Stimulated activated naive CD8-positive, alpha-beta T cell treated with anti-CD3 and anti-CD28 coated beads, Interleukin-15, Interleukin-2, amounts not matched to agents 100 U/mL and 50 U/mL, for 24 hours (primary cell): ENCODE data around the gene TBC1D8.
A peak's percentile ranks its signal among the peaks of the same experiment; 100 is the strongest.
"Not testable (repeated sequence)": the region's sequence is repeated elsewhere in the genome, so short reads cannot be mapped to it uniquely, and the experiment has no call there.

Experiments used
- ATAC-seq: fragments of 150-1000 bp; cut with Tn5 transposase; one replicate; pipeline ENCODE4 v1.10.0; 2021
- DNase-seq: peaks from one replicate; pipeline ENCODE4 v3.0.0; 2021

The TBC1D8 gene

DNA sequence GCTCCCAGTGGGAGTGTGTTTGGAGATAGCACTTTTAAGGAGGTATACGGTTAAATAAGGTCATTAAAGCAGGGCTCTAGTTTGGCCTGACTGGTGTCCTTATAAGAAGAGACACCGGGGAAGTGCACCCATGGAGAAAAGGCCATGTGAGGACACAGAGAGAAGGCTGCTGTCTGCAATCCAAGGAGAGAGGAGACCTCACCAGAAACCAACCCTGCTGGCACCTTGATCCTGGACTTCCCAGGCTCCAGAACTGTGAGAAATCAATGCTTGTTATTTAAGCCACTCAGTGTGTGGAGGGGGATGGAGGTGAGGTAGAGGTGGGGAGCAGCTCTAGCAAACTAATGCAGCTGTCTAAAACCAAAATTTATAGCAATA is 87.1 kb downstream of the TBC1D8 start:
- ATAC-seq (no peak), DNase-seq (no peak)

GRCh38 chr2:101063352-101064124 is 87.6 kb downstream of the TBC1D8 start:
- DNase-seq (no peak), ATAC-seq (no peak)

DNA sequence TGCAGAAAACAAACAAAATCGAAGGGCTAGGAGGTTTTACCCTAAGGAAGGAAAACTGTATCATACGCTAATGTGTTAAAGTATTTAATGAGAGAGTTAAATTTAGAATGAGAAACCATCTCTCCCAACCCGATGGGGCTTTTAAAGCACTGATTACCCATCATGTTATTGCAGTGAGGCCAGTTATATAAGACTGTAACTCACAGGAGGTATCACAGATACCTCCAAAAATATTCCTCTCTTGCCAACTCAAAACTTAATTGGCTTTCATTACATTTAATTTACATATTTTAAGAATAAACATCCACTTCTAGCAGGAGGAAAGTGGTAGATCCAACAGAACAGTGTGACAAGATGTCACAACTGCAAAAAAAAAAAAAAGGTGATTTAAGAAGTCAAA is 92.8 kb downstream of the TBC1D8 start:
- ATAC-seq (no peak), DNase-seq (no peak)

DNA sequence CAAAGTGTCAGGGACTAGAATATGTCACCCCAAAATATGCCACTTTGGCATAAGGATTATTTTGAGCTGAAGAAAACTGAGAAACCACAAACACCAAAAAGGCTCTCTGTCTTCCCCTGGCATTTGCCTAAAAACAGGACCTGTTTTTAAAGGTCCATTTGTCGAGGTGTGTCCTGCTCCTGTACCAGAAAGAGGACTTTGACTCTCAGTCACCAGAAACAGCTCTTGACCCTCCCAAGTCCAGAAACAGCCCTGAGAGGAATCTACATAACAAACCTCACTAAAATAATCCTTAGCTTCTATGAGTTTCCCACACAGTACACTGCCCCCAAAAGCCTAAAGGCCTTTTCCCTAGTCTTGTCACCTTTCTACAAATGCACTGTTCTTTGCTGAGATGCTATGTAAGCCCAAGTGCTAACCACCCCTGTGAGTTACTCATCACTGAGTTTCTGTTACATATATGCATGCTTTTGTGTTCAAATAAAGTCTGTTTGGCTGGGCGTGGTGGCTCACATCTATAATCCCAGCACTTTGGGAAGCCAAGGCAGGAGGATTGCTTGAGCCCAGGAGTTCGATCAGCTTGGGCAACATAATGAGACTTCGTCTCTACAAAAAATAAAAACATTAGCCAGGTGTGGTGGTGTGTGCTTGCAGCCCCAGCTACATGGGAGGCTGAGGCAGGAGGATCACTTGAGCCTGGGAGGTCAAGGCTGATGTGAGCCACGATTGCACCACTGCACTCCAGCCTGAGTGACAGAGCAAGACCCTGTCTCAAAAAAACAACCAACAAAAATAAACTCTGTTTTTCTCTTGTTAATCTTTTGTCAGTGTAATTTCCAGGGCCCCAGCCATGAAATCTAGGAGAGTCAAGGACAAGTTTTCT is 93.9 kb downstream of the TBC1D8 start:
- DNase-seq (no peak), ATAC-seq (no peak)

GRCh38 chr2:101053117-101053516 is 98.1 kb downstream of the TBC1D8 start:
- ATAC-seq, result no peak

GRCh38 chr2:101052147-101052546 is 99.0 kb downstream of the TBC1D8 start:
- DNase-seq (no peak), ATAC-seq (no peak)

More at GRCh38 chr2:101053117-101053516, 98.1 kb downstream of the TBC1D8 start:
- DNase-seq, result no peak

- ATAC-seq, DNase-seq: not testable (repeated sequence)
Observed at GRCh38 chr2:101050886-101051285, 100.3 kb downstream of the TBC1D8 start.

DNA sequence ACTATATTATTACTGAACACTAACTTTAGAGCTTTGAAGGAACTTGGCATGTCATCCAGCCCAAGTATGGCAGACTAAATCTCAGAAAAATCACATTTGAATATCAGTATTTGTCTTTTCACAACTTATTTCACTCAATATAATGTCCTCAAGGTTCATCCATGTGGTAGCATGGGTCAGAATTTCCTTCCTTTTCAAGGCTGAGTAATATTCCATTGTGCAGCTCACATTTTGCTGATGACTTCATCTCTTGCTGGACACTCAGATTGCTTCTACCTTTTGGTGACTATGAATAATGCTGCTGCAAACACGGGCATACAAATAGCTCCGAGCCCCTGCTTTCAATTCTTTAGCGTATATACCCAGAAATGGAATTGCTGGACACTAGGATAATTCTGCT is 102.4 kb downstream of the TBC1D8 start:
- ATAC-seq, result no peak

DNA sequence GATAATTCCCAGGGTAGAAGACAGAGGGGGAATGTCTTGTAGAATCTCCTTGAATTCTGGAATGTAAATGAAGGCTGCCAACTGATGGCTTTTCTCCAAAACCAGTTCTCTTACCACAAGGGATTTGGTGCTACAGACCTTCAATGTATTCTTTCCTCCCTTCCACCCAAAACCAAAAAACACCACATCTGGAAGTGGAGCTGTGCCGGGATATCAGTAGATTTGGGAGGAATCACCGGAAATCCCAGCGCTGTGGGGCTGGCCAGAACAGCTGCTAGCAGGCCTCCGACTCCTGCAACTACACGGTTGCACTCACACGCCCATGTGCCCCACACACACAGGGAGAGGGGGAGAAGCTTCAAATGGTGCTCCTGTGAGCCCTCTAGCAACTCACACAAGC is 103.4 kb downstream of the TBC1D8 start:
- no peak for DNase-seq
- no peak for ATAC-seq

More for the DNA sequence above, 102.4 kb downstream of the TBC1D8 start:
- no peak for DNase-seq

DNA sequence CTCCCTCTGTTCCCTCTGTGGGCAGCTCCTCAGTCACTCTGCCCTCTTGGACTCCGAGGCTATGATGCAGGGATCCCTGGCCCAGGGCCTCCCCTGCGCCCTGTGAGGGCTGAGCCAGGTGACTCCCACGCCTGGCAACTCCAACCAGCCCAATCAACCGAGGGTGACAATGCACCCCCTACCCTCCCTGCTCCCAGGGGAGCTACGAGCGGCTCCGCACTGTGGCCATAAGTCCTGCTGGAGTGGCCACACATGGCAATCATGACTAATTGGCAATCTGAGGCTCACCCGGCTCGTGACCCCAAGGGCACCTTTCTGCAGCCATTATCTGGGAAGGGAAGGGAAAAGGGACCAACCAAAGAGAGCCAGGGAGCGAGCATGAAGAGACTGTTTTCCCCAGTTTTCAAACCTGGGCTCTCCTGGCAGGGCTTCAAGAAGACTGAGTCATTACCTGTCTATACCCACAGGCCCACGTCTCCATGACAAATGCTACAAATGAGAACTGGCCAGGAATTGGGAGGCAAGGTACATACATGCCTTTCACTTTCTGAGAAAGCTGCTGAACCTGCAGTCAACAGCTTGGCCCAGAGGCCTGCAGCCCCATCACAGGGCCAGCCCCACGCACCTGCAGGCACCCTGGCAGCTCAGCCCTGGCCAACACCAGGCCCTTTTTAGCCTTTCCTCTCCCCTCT is 104.0 kb downstream of the TBC1D8 start:
- no peak for DNase-seq
- no peak for ATAC-seq

DNA sequence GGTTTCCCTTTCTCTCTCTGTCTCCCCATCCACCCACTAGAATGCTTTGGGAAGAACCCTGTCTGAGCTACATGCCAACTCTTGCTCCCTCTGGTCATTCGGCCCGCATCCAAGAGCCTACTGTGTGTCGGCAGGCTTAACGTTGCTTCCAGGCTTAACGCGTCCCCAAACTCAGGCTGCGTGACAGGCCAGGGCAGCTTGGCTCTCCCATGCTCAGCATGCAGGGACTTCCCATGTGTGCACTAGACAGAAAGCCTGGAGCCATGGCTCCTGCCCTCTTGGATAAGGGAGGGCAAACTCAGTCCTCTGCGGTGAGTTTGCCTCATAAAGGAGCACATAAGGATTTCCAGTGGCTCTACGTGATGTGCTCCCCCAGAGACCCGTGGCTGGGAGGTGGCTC is 105.9 kb downstream of the TBC1D8 start:
- DNase-seq (no peak), ATAC-seq (no peak)

DNA sequence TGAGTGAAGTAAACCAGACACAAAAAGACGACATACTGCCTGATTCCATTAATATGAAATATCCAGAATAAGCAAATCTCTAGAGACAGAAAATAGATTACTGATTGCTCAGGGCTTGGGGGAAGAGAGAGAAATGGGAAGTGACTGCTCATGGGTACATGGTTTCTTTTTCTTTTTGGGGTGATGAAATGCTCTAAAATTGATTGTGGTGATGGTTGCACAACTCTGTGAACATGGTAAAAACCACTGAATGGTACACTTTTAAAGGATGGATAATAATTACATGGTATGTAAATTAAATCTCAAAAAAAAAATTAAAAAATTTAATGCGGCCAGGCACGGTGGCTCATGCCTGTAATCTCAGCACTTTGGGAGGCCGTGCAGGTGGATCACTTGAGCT is 109.8 kb downstream of the TBC1D8 start:
- DNase-seq, result no peak
- ATAC-seq, result no peak

- DNase-seq, result no peak
- no peak for ATAC-seq
Observed at GRCh38 chr2:101040761-101041160, 110.4 kb downstream of the TBC1D8 start.

GRCh38 chr2:101040072-101040471 is 111.1 kb downstream of the TBC1D8 start:
- no peak for DNase-seq
- ATAC-seq, result no peak

DNA sequence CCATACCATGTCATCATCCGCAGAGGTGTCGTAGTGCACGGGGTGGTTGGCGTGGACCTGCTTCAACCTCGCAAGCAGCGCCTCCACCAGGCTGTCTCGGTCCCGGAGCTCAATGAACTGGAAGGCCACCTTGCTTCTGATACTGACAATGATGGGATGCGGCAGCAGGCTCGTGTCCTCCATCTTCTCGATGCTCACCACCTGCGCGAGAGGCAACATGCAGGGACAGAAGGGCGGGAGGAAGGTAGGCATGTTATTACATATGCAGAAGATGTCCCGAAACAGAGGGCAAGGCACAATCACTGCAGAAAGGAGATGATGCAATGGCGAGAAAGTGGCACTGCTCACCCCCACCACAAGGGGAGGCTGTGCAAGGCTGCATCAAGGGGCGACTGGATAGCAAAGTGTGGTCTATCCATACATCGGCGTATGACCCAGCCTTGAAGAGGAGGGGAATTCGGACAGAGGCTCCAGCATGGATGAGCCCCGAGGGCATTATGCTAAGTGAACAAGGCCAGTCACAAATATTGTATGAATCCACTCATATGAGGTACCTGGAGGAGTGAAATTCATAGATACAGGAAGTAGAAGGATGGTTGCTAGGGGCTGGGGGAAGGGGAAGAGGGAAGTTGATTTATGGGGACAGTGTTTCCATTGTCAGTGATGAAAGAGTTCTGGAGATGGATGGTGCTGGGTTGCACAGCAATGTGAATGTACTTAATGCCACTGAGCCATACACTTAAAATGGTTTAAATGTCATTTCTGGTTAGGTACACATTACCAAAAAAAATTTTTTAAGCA is 112.5 kb downstream of the TBC1D8 start:
- DNase-seq (peak; percentile 28), ATAC-seq (no peak)

- ATAC-seq, result no peak
Observed at GRCh38 chr2:101037161-101037755, 113.9 kb downstream of the TBC1D8 start.

GRCh38 chr2:101036562-101036961 is 114.6 kb downstream of the TBC1D8 start:
- DNase-seq (no peak), ATAC-seq (no peak)

More at GRCh38 chr2:101037161-101037755, 113.9 kb downstream of the TBC1D8 start:
- DNase-seq, result no peak

GRCh38 chr2:101032084-101032776 is 119.0 kb downstream of the TBC1D8 start:
- ATAC-seq, result no peak
- no peak for DNase-seq

DNA sequence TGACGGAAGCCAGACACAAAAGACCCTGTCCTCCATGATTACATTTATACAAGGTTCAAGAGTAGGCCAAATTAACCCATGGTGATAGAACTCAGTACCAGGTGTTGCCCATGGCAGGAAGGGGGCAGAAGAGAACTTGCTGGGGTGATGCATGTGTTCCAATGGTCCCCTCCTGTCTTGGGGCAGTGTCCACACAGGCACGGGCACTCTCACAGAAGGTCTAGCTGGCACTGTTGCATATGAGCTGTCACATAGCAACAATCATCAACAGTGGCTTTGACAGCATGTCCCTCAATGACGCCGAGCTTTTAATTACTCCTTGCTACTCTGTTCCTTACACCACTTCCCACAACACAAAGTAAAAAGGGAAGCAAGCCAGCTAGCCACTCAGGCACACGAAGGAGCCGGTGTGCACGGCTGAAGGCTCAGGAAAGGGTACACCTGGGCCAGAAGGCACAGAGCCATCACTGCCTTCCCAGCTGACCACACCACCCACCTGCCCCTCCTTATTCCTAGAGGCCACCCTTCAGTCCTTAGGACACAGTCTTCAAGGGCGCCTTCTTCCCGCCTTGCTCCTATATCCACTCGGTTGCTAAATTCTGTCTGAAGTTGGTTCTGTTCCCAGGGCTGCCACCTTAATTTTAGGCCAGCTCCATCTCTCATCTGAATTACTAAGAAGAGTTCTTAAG is 120.2 kb downstream of the TBC1D8 start:
- DNase-seq (no peak), ATAC-seq (no peak)

DNA sequence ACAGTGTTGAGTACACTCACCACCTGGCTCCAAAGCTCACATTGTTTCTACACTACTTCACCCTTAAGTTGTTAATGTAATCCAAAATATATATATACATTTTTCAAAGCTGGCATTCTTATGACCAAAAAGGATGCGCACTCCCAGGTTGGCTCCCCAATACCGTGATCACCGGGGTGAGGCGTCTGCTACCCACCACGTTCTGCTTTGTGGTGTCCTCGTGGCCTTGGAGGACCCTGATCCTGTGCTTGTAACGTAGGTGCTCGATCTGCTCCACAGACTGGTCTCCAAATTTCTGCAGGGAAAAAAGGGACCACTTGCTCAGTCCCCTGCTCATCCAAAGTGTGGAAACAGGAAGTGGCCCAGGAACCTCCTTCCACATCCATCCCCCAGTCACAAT is 123.3 kb downstream of the TBC1D8 start:
- ATAC-seq (no peak), DNase-seq (no peak)
